ENCODE measurements around the gene CCDC183.
A peak's percentile ranks its signal among the peaks of the same experiment; 100 is the strongest.
"Not testable (repeated sequence)": the region's sequence is repeated elsewhere in the genome, so short reads cannot be mapped to it uniquely, and the experiment has no call there.

The CCDC183 gene

DNA sequence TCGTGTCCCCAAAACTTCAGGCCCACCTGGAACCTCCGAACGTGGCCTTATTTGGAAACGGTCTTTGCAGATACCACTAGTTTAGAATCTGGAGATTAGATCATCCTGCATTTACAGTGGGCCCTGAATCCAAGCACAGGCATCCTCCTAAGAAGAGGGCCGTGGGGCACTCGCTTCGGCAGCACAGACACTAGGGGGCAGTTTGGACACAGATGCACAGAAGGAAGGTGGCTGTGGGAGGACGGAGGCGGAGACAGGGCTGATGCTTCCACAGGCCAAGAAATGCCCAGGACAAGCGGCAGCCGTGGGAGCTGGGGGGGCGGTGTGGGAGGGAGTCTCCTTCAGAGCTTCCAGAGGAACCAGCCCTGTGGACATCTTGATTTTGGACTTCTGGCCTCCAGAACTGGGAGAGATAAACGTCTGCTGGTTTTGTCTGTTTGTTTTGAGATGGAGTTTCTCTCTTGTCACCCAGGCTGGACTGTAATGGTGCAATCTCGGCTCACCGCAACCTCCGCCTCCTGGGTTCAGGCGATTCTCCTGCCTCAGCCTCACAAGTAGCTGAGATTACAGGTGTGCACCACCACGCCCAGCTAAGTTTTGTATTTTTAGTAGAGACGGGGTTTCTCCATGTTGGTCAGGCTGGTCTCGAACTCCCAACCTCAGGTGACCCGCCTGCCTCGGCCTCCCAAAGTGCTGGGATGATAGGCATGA, 35.1 kb upstream of the CCDC183 start:
- DNase-seq, result peak; percentile 27

DNA sequence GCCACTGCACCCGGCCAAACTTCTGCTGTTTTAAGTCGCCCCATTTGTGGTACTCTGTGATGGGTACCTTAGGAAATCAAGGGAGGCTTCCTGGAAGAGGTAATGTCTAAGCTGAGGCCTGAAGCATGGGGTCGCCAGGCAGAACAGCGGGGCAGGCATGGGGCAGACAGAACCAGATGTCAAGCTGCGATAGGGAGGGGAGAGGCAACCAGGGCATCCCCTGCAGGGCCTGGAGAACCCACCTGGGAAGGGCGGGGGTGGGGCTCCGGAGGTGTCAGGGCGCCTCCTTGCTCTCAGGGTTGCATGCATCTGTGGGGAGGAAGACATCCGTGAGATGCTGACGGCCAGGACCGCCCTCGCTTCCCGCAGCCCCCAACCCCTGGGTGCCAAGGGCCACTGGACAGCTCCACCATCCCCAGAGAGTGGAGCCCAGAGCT, 34.6 kb upstream of the CCDC183 start:
- DNase-seq, result no peak

DNA sequence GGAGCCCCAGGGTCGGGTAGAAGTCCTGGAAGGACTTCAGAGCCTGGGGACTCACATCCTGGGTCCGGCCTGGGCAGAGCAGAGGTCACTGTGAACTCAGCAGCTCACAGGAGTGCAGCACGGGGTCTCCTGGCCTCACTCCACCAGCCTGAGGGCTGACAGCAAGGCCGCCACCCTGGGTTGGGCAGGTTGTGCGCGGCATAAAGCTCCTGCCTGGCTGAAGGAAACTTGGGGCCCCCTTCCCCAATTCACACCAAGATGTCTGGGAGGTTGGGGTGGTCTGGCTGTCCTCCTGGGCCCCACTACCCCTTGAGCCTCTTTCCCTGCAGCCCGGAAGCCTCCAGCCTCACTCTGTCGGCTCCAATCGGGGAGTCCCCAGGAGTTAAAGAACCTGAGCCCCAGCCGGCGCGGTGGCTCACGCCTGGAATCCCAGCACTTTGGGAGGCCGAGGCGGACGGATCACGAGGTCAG, 33.9 kb upstream of the CCDC183 start:
- no peak for DNase-seq

DNA sequence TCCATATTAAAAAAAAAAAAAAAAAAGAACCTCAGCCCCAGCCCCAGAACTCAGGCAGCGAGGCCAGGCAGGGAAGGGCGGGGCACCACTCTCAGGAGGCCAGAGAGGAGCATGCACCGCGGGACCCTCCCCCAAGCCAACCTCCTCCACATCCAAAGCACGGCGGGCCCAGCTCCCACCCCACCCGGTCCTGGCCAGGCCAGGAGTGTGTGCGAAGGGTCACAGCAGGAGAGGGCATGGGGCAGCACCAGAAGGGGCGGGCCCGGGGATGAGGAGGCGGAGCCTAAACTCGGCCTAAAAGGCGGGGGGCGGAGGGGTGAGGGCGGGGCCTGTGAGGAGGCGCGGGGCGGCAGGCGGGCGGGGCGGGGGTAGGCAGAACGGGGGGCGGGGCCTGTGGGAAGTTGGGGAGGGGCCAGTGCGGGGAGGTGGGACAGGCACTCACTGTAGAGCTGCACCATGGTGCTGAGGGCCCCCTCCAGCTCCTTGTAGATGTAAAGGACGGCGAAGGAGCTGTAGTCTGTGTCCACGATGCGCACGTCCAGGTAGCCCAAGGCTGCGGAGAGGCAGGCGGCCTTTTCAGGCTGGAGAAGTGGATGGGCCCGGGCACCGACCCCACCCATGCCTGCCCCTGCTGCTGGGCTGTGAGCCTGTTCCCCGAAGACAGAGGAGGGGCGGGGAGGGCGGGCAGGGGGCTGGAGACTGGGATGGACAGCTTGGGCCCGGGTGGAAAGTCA, 33.1 kb upstream of the CCDC183 start:
- DNase-seq, result peak; percentile 29

DNA sequence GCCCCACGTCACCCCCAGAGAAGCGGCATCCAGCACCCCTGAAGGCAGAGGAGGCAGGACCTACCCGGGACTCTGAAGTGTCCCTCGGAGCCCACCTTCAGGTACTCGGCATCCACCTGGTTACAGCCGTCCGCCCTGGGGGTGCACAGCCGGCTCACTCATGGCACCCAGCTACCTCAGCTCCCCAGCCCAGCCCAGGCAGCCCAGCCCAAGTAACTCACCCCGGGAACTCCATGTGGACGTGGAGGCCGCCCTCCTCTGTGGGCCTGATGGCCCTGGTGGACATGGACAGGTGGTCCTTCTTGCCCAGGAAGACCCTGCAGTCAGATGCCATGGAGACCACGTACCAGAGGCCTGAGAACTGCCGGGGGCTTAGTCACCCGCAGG, 32.5 kb upstream of the CCDC183 start:
- DNase-seq, result no peak

DNA sequence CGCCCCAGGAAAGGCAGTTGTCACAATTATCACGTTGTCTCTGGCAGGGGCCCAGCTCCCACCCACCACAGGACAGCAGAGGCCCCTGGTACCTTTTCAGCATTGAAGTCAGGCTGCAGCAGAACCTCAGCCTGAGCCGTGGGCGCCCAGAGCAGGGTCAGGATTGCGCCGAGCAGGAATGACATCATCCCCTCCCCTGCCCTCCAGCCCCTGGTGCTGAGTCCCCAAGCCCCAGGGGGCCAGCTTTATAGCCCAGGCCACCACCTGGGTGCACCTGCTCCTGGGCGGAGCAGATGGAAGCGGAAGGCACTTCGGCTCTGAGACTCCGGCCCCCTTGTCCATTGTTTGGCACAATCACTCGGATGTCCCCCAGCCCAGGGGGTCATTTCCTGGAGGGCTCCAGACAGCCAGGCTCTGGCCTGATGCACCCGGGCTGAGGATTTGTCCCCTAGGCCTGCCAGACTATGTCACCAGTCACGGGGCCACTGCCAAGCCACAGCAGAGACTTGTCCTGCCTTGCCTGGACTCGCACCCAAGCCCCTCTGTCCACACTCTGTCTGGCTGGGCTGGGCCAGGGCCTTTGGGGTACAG, 31.7 kb upstream of the CCDC183 start, which contains the start of gene LCN15:
Gene LCN15 (minus strand): TSS at position 218 of the 591 bp plus-strand sequence. CDS start 30 bp downstream, at position 188.
- no peak for DNase-seq

DNA sequence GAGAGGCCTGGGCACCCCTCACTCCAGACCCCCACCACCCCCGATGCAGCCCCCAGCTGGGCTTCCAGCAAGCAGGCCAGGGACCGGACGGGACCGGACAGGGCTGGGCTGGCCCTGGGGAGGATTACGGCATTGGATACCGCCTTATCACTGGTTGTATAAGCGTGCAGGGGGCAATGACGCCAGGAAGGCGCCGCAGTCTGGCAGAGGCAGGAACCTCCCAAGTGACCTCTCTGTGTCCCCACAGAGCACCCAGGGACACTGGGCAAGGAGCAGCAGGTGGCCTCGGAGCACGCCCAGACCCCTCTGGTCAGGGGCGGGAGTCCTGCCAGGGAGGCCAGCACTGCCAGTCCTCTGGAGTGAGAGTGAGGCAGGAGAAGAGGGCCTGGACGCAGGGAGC, 31.1 kb upstream of the CCDC183 start:
- DNase-seq, result no peak

DNA sequence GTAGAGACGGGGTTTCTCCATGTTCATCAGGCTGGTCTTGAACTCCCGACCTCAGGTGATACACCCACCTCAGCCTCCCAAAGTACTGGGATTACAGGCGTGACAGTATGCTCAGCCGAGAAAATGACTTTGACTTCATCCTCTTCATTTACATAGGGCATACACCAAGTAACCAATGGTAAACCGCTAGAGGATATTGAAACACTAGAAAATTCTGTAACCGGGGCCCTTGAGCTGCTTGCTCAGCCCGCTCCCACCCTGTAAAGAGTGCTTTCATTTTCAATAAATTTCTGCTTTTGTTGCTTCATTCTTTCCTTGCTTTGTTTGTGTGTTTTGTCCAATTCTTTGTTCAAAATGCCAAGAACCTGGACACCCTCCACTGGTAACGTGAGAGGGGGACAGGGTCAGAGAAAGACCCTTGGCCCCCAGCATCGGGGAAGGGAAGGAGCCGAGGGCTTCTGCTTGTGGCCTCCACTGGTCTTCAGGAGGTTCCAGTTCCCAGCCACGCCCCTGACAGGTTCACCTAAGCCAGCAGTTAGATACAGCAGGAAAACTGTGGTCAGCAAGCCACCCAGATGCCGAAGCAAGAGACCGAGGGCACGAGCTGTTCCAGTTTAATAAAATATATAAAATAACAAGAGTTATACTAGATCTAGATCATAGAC, 30.3 kb upstream of the CCDC183 start:
- DNase-seq, result not testable (repeated sequence)

DNA sequence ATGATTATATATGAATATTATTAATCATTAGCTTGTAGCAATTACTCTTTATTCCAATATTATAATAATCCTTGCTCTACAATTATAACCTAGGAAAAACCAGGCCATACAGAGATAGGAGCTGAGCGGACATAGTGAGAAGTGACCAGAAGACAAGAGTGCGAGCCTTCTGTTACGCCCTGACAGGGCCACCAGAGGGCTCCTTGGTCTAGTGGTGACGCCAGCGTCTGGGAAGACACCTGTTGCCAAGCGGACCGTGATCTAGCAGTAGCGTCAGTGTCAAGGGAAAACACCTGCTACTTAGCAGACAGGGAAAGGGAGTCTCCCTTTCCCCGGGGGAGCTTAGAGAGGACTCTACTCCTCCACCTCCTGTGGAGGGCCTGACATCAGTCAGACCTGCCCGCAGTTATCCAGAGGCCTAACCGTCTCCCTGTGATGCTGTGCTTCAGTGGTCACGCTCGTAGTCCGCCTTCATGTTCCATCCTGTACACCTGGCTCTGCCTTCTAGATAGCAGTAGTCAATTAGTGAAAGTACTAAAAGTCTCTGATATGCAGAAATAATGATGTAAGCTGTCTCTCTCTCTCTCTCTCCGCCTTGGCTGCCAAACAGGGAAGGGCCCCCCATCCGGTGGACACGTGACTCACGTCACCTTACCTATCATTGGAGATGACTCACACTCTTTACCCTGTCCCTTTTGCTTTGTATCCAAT, 29.6 kb upstream of the CCDC183 start:
- peak; percentile 19 for DNase-seq

DNA sequence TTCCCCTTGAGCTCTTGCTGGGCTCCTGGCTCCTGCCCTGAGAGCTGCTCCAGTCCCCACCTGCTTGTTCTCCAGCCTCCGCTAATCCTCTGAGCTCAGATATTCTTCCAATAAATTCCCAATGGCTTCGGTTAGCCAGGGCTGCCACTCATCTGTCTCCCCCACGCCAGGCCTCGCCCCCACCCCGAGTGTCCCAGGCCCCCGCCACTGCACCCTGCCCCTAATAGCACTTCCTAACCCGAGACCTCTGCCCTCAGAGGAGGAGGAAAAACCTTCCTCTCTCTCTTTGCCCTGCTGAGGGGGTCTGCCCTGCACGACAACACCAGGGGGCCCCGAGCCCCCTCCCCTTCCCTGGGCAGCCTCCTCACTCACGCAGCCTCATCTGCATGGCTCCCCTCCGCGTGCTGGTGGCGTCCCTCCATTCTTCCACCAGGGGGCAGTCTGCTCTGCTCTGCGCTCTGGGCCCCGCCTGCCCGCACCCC, 26.4 kb upstream of the CCDC183 start:
- peak; percentile 56 for DNase-seq

DNA sequence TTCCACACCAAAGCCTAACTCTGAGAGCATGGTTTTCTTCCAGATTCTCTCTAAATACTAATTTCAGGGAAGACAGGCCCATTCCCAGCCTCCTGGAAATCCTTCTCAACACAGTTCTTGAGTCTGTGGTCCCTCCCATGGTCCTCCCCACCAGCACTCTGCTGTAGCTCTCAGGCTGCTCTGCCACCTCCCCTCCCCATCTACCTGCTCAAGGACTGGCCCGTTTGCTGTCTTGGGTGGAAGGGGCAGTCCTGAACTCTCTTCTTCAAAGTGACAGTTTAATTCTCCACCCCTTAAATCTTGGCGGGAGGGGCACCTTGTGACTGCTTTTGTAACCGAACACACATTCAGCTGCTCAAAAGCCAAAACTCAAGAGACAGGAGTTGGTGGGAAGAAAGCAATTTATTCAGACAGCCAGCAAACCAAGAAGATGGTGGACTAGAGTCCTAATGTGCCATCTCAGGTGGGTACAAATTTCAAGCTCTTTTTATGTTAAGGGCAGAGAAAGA, 24.2 kb upstream of the CCDC183 start:
- no peak for DNase-seq

DNA sequence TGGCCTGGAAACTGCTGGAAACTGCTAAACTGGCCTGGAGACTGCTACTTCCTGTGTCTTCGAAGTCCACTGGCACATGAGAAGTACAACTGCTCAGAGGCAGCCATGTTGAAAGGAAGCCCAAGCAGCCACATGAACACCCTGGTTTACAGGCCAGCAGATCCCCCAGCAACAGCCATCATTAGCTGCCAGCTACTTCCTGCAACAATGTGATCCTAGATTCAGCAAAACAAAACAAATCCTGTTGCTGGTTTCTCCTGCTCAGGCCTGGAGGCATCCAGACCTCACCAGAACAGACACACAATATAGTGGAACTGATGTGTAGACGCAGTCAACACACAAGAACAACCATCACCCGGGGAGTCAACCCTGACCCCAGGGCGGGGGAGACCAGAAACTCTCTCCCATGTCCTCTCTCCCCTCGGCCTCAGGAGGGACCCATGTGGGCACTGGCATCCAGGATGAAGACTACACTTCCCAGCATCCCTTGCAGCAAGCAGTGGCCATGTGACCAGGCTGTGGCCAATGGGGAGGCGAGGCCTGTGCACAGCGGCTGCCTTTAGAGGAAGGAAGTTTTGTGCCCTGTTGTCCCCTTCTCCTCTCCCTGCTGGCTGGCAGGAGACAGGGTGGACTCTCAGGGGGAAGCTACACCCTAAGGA, 22.6 kb upstream of the CCDC183 start:
- DNase-seq, result no peak

DNA sequence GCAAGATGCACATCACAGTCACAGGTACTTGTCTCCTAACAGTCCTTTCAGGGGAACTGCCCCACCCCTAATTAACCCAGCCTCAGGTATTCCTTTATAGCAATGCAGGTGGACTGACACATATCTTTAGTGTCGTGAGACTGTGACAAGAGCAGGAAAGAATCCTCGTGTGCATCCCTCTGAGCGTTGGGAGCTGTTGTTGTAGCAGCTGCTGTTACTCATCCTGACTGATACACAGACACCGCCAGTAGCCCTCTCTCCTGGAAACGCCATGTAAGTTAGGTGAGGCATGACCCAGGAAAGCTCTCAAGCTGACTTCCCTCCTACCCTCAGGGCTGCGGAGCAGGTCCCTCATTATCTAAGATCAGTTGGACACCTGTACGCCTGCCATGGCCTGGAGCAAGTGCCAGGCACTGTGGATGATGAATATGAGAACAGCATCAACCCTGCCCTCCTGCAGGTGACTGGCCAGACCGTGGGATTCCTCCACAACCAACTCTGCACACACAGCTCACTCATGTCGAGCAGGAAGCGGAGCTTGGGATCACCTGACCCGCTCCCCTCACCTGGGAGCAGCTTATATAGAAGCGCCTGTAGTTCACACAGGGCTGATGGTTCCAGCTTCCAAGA, 21.6 kb upstream of the CCDC183 start:
- DNase-seq, result no peak

DNA sequence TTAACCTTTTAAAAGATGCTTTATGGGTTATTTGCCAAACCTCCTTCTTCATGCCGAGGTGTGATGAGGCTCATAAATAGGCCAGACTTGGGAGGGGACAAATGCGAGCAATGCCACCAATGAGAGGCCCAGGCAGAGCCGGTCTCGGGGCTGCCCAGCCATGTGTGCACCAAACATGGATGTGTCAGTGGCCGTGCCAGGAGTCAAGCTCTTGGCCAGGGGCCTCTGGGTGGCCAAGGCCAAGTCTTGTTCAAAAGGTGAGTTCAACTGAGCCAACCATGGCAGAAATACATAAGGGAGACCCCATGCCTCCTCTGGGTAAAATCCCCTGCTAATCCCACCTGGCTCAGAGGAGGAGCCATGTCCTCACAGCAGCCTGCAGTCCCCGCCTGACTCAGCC, 20.9 kb upstream of the CCDC183 start:
- DNase-seq, result no peak

DNA sequence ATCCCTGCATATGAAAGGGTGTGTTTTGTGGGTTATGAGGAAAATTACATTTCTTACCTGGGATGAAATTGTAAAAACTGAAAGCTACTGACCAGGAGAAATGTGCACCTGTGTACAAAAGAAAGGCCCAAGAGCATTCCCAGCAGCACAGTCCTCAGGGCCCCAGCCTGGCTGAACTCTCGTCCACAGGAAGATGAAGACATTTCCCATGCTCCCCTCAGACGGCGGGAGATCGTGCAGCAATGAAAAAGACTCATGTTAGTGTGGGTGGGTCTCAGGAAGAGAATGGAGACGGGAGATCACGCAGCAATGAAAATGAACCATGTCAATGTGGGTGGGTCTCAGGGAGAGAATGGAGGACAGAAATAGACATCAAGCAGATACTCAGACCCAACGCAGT, 19.2 kb upstream of the CCDC183 start:
- DNase-seq, result no peak

DNA sequence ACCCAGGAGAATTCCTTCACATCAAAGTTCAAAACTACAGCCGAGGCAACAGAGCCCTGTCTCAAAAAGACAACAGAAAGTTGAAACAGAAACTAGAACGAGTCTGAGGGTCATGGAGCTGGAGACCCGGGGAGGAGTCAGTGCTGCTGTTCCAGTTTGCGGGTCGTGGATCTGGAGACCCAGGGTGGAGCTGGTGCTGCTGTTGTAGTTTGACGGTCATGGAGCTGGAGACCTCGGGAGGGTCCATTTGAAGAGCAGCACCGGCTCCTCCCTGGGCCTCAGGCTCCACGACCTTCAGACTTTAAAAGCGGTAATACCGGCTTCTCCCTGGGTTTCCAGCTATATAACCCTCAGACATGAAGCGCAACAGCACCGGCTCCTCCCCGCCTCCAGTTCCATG, 18.8 kb upstream of the CCDC183 start:
- DNase-seq, result no peak

DNA sequence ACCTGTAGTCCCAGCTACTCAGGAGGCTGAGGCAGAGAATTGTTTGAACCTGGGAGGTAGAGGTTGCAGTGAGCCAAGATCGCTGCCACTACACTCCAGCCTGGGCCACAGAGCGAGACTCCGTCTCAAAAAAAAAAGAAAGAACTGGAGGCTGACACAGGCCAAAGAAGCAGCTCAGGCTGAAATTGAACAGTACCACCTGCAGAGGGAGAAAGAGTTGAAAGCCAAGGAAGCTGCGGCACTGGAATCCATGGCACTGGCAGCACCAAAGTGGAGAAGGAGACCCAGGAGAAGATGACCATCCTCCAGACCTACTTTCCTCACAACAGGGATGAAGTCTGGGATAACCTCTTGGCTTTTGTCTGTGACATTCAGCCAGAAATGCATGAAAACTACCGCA, 16.3 kb upstream of the CCDC183 start:
- no peak for DNase-seq

DNA sequence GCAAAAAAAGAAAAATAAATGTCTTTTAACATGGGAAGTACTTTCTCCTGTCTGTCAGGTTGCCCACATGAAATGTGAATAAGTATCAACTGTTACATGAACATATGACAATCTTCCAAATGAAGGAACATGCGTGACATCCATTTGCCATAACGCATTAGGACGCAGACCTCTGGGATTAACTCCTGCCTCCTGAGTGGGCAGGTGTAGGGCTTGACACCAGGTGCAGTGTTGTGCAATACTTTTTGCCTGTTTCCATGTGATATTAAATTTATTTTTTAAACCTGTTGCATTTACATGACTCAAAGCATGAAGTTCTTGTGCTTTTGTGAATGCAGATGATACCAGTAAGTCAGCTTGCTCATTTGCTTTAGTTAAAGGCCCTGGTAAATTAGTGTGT, 13.7 kb upstream of the CCDC183 start:
- no peak for DNase-seq

DNA sequence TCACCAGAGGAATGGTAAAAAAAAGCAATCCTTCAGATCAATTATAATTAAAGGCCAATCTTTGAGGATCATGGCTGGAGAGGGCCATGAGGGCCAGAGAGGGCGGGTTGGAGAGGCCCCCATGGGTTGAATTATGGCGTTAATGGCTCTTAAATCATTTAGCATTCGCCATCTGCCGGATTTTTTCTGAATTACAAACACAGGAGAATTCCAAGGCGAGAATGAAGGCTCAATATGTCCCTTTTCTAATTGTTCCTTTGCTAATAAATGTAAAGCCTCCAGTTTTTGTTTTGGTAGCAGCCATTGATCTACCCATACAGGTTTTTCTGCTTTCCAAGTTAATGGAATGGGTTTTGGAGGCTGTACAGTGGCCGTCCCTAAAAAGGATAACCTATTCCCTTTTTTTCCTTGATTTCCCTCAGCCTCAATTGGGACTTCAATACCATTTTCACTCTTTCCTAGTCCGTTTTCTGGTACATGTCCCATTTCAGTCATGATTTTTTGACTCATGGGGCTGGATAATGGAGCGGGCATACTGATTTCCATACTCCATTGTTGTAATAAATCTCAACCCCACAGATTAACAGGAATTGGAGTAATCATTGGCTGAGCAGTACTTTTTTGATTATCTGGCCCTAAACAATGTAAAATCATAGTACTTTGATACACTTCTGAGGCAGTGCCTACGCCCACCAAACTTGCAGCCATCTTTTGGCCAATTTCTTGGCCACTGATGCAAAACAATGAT, 11.7 kb upstream of the CCDC183 start:
- DNase-seq, result no peak

DNA sequence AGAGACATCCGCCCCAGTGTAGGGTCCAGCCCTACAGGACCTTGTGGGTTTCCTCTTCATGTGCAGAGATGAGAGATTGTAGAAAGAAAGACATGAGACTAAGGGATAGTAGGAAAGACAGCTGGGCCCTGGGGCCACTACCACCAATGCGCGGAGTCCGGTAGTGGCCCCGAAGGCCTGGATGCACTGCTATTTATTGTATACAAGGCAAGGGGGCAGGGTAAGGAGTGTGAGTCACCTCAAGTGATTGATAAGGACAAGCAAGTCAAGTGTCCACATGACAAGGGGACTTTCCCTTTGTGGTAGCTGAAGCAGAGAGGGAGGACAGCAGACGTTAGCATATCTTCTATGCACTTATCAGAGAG, 11.2 kb upstream of the CCDC183 start:
- no peak for DNase-seq

Measured in activated CD8-positive, alpha-beta memory T cell treated with anti-CD3 and anti-CD28 coated beads, Interleukin-2, amount 50 U/mL, for 4 hours (primary cell).